Erythroblast (primary cell): ENCODE results near the gene ZNF407.

Source experiments
- GATA1 ChIP-seq: IDR thresholded peaks from 2 replicates; pipeline ENCODE4 v1.6.1; 2011; ENCODE audit warnings: low read depth, mild to moderate bottlenecking, control low read depth, low read length, moderate library complexity
- POLR2A ChIP-seq: IDR thresholded peaks from 2 replicates; pipeline ENCODE4 v1.6.1; 2011; ENCODE audit warnings: mild to moderate bottlenecking, low read length

DNA sequence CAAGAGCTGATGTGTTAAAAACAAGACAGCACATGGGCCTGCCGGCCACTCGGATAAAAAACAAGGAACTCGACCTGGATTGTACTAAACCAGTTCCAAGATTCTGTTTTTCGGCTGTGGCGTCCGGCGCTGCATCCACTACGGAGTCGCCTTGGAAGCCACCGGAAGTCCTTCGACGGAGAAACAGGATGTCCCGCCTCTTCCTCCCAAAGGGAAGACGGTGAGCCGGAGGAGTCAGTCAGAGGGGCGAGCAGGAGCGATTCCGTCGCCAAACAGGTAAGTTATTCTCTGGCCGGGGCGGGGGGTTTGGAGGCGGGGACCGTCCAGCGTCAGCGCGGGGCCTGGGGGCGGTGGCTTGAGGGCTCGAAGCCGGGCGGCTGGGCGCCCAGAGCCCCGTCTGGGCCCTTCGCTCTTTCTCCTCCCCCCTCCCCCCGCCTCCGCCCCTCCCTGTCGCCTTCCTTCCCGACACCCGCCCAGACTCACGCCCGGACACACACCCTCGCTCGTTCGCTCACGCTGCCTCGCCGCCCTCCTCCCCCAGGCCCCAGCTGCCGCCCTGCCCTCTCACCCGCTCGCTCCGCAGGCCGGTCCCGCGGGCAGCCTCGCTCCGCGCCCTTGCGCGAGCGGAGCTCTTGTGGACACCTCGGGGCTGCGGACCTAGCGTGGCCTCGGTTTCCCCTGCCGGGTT is at the start of gene ZNF407:
- TF ChIP-seq POLR2A (peak; percentile 80), GATA1 (no peak)
